HEK293T (cell line): Measurements from ENCODE around the gene SLC25A13.

Source experiments
- ARNT ChIP-seq: fragments of 450-650 bp; IDR thresholded peaks from 2 replicates; pipeline ENCODE4 v1.6.1; 2017; ENCODE audit warnings: mild to moderate bottlenecking
- BHLHE40 ChIP-seq: fragments of 450-650 bp; IDR thresholded peaks from 2 replicates; pipeline ENCODE4 v1.6.1; 2016; ENCODE audit warnings: mild to moderate bottlenecking, moderate library complexity, borderline replicate concordance
- ELF4 ChIP-seq: fragments of 450-650 bp; IDR thresholded peaks from 2 replicates; pipeline ENCODE4 v1.6.1; 2017; ENCODE audit warnings: antibody characterized with exemption
- FOXK2 ChIP-seq: fragments of 450-650 bp; IDR thresholded peaks from 2 replicates; pipeline ENCODE4 v1.6.1; 2016; ENCODE audit warnings: mild to moderate bottlenecking
- FOXM1 ChIP-seq: fragments of 450-650 bp; IDR thresholded peaks from 2 replicates; pipeline ENCODE4 v1.6.1; 2017; ENCODE audit warnings: mild to moderate bottlenecking, borderline replicate concordance
- L3MBTL2 ChIP-seq: fragments of 450-650 bp; conservative IDR thresholded peaks from 2 replicates; pipeline ENCODE4 v1.6.1; 2016; ENCODE audit warnings: mild to moderate bottlenecking
- NFRKB ChIP-seq: fragments of 450-650 bp; IDR thresholded peaks from 2 replicates; pipeline ENCODE4 v1.6.1; 2016; ENCODE audit warnings: mild to moderate bottlenecking, moderate library complexity
- SP1 ChIP-seq: fragments of 450-650 bp; IDR thresholded peaks from 2 replicates; pipeline ENCODE4 v1.6.1; 2017
- SUZ12 ChIP-seq: fragments of 450-650 bp; IDR thresholded peaks from 2 replicates; pipeline ENCODE4 v1.6.1; 2016; ENCODE audit warnings: mild to moderate bottlenecking
- TARDBP ChIP-seq: fragments of 450-650 bp; IDR thresholded peaks from 2 replicates; pipeline ENCODE4 v1.6.1; 2016
- TF ChIP-seq, protein P1 (sequence below): fragments of 450-650 bp; IDR thresholded peaks from 2 replicates; pipeline ENCODE4 v1.6.1; 2016

GRCh38 chr7:96131525-96131924, 190.4 kb downstream of the SLC25A13 start:
- no peak for TF ChIP-seq BHLHE40
- TF ChIP-seq TARDBP: no peak
- TF ChIP-seq SUZ12: no peak
- TF ChIP-seq ELF4: no peak
- TF ChIP-seq FOXK2: no peak
- TF ChIP-seq FOXM1: no peak
- TF ChIP-seq SP1: no peak
- TF ChIP-seq NFRKB: no peak
- TF ChIP-seq ARNT: no peak
- no peak for TF ChIP-seq L3MBTL2
- TF ChIP-seq, protein P1, sequence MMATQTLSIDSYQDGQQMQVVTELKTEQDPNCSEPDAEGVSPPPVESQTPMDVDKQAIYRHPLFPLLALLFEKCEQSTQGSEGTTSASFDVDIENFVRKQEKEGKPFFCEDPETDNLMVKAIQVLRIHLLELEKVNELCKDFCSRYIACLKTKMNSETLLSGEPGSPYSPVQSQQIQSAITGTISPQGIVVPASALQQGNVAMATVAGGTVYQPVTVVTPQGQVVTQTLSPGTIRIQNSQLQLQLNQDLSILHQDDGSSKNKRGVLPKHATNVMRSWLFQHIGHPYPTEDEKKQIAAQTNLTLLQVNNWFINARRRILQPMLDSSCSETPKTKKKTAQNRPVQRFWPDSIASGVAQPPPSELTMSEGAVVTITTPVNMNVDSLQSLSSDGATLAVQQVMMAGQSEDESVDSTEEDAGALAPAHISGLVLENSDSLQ: no peak
